Activated T-helper 1 cell treated with anti-CD3 and anti-CD28 coated beads, Interleukin-2, amount 50 U/mL, for 16 hours (primary cell): ENCODE results near the gene SGK1.

Experiments
- DNase-seq, 2 donors: peaks; one replicate each; pipeline ENCODE4 v3.0.0-alpha.2; 2020; ENCODE audit warnings: low read depth in 1 of 2, low spot score in 1 of 2

SGK1 gene

DNA sequence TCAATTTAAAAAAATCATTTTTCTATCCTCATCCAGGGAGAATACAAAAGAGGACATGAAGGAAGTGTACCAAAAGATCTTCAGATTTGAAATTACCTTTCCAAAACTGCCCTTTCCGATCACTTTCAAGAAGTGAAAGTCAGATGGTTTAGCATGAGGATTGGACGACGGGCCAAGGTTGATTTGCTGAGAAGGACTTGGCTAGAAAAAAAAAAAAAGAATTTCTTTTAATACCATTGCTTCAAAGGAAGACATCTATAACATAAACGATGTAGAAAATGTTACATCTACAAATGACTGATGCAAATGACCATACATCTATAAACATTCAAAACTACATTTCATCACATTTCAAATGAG lies 144.6 kb downstream of the SGK1 start:
- no peak for DNase-seq

DNA sequence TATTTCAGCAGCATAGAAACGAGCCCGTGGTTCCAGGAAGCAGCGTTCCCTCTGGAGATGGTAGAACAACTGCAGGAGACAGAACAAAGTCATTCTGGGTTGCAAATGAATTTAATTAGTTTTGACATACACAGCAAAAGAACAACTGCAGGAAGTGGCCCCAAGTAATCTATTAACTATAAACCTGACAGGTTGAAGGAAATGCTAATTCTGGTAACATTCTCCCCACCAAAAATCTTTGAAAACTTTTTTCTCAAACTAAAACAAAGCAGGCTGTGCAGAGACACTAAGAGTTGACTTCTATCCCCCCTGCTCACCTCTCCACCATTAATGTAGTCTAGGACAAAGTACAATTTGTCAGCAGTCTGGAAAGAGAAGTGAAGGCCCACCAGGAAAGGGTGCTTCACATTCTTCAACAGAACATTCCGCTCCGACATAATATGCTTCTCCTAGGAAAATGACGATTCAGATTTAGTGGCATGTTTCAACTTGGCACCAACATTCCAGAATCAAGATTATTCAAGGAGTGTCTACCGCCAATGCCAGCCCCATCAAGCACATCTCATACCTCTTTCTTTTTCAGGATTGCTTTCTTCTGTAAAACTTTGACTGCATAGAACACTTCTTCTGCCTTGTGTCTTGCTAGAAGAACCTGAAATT lies 145.1 kb downstream of the SGK1 start:
- no peak for DNase-seq

DNA sequence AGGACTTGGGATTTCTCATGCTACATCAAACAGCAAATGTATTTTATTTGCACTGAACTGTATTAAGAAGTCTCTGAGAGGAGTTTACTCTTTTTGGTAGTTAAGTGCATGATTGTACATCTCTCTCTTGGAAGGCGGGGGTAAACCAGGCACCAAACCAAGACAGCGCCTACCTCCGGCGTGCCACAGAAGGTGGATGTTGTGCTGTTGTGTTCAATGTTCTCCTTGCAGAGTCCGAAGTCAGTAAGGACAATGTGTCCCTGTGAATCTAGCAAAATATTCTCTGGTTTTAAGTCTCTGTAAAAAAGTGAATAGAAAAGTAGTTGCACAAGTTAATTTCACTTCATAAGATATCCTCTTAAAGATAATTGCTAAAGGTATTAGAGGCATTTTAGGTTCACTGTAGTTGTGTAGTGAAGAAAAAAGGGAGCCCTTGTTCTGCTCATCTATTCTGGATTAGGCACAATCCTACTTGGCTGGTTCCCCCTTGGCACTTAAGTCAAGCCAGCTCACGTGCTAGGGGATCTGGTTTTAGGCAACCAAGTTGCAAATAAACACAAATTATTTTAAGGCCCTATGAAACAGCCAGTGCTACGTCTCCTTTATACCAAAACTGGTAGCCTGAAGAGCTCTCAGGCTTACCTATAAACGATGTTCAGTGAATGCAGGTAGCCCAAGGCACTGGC lies 145.7 kb downstream of the SGK1 start:
- no peak for DNase-seq

DNA sequence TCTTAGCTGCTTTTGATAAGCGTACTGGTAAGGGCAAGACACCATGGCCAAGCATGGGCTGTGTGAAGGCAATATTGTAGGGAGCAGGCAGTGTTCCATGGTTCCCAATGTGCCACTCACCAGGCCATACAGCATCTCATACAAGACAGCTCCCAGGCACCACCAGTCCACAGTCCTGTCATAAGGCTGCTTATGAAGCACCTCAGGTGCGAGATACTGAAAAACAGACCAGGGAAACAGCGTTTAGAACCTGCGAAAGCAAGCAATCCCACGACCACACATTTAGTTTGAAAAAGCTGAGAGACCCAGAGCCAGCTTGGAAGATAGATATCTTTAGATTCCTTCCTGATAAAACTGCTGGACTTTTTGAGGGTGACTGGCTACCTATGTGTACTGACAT lies 146.4 kb downstream of the SGK1 start:
- DNase-seq: no peak

DNA sequence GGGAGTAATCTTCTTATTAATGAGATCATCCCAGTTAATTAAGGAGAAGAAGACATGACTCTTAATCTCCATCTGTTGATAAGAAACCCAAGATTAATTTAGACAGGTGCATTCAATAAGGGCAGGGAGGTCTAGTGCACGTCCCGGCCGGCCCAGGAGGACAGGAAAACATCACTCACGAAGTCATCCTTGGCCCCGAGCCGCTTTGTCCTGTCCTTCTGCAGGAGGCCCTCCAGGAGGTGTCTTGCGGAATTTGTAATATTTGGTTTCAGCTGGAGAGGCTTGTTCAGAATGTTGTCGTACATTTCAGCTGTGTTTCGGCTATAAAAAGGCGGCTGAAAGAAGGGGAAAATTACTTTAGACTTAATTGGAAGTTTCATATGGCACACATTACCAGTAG lies 147.1 kb downstream of the SGK1 start:
- no peak for DNase-seq

DNA sequence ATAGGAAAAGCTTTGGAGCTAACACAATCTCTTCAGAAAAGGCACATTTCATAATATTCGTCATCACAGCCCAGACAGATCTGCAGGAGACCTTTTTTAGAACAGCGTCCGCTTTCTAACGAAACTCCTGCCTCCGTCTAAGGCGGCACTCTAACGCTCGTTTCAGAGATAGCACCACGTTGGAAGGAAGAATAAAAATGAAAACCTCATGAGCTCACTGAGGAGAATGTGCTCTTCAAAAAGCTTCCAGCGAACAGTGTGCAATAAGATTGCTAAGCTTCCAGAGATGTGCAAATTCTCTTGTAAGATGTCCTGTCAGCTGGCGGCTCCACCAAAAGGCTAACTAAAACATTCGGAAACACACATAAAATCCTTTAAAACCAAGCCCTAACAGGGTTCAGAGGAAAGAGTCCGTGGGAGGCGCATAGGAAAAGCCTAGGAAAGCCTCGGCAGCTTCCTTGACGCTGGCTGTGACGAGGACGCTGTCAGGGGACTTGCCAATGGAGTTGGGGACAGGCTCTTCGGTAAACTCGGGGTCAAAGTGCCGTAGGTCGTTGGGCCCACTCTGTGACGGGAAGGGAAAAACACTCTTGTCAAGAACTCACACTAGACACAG lies 147.9 kb downstream of the SGK1 start:
- no peak for DNase-seq

DNA sequence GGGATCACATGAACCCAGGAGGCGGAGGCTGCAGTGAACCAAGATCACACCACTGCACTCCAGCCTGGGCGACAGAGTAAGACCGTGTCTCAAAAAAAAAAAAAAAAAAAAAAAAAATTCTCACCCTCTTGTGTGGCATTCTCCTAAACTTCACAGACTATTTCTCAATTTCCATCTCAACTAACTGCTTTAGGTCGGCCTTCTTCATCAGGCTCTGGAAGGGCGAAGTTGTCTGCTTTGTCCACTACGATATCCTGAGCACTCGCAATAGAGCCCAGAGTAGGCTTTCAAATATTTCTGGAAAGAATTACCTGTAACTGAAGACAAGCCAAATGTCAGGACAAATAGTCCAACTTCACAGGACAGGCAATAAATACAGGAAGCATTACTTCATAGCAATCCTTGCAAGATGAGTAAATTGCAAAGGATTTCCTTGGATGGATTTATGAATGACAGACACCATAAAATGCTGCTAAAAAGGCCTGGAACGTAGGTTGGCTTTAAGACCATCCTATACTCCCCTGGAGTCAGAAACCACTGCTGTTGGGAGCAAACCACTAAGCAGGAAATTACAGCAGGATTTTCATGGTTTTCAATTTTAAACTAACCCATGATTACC lies 149.2 kb downstream of the SGK1 start:
- no peak for DNase-seq

DNA sequence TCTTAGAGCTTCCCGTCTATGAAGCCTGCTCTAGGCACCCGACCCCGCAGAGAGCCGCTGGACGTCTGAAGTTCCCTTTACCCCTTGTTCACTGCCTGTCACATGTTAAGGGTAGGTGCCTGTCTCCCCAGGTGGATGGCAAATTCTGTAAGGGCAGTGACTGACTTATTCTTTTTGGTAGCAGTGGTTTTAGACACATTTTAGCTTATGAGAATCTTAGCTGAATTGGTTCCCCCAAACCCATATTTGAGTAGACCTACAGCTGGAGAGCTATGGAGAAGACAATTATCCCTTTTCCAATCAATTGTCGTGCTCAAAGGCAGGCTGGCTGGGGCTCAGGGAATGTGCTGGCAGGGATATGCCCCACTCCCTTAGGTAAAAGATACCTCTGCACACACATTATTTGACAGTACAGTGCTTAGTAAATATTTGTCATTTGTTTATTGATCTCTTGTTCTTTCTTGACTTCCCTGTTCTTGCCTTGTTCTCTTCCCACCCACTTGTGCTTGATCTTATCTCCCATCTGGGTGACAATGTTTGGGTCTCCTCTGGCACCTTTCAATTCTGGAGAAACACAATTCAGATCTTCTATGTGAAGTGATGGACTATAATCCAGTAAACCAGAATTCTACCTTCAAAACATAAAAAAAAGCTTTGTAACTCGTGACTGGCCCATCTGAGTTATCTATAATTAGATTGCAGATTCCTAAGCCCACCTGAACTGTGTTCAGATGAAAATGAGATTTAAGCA lies 151.2 kb downstream of the SGK1 start:
- DNase-seq: no peak

DNA sequence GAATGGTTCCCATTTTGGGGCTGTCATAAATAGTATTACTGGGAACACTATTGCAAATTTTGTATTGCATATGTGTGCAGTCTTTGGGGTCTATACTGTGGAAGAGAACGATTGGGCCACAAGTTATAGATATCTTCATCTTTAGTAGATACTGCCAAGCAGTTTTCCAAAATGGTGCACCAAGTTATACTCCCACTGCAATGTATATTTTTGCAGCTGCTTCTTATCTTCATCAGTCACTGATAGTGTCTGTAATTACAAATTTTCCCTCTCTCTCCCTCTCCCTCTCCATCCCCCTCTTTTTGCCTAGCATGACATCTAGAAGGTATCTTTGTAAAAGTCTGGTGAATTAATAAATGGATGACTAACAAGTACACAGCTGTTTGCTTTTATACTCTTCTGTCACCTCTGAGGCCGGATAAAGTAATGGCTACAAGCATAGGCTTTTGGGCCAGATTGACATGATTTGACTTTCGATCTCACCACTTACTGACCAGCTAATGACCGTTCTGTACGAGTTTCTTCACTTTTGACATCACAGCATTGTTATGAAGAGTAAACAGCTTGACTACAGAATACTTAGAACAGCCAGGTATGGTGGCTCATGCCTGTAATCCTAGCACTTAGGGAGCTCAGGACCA lies 152.2 kb downstream of the SGK1 start:
- no peak for DNase-seq

DNA sequence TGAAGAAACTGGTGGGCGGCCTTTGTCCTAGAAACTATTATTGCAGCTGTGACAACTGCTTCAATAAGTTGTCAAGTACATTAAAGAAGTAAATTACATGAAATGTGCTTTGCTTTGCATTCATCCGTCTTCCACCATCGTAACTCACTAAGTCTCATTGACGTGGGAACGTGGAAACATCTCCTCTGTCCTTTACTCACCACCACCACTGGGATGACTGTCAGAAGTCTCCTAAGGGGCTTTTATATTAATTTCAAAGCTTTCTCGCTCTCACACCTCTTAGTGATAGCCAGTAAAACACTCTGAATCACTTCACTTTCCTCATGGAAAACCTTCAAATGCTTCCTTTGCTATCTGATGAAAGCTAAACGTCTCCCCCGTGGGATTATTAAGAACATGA lies 153.6 kb downstream of the SGK1 start:
- no peak for DNase-seq

DNA sequence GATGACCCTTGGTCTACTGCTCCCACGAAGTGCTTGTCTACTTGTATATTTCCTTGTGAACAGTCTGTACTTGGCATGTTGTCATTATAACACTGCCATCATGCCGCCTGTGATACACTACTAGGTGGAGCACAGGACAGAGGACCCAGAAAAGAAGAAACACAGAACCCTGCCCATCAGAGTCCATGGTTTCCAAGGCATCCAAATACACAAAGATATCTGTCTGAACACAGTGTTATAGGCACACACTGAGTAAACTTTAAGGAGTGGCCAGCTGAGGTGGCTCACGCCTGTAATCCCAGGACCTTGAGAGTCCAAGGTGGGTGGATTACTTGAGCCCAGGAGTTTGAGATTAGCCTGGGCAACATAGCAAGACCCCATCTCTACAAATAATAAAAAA lies 155.0 kb downstream of the SGK1 start:
- DNase-seq: no peak

DNA sequence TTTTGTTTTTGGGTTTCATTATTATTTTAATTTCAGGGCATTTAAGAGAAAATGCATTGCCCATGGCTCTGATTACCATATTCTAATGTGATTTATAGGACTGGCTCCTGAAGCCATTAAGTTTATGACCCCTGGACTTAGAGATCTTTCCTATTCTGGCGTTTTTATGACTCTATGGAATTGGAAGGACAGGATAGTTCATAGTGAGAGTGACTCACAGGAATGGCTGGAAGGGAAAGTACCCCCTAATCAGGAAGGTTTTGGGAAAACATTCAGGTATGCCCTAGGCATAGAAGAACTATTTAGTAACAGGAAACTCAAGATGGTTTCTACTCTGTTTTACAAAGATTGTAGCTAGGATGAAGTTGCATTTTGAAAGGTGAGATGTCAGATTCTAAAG lies 156.9 kb downstream of the SGK1 start:
- DNase-seq: no peak

DNA sequence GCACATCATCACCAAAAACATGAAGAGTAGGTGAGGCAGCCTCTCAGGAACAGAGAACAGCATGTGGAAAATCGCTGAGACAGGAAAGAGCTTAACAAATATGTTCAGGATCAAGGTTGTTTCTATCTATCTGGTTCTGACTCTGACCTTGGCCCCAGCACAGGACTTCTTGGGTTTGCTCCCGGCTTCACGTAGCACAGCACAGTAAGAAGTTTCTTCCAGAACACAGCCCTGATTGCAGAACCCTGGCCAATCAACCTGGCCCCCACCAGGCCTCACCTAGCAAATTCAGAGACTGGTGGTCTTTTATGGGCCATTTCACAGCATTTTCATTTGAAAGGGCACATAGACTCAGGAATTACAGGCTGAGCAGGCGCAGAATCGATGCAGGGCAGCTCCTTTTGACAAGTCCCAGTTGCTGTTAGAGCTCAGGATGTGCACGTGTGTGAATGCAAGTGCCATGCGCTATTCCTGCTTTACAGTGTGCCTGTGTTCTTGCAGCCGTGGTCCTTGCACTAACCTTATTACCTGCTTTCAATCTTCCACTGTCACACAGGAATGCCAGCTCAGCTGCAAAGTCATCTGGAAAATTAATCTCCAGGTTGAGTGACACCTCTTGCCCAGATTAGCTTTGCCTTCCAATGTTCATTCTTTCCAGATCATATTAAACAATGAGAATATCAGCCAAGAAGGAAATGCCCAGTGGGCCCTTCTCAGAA lies 165.0 kb downstream of the SGK1 start:
- DNase-seq: no peak

DNA sequence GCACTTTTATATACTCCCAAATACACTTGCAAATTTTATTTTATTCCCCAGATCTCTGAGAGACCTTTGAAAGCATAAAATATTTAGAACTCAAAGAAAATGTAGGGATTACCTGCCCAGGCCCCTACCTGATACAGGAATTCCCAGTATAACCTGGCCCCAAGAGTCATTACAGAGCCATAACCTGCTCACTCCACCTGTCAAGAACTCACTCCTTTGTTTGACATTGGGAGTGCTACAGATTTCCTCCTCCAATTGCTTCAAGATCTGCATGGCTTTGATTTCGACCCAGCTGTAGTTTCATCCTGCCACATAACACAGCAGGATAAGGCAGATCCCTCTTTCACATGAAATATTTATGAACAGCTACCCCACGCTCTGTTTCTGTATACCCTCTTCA lies 169.3 kb downstream of the SGK1 start:
- DNase-seq: no peak

DNA sequence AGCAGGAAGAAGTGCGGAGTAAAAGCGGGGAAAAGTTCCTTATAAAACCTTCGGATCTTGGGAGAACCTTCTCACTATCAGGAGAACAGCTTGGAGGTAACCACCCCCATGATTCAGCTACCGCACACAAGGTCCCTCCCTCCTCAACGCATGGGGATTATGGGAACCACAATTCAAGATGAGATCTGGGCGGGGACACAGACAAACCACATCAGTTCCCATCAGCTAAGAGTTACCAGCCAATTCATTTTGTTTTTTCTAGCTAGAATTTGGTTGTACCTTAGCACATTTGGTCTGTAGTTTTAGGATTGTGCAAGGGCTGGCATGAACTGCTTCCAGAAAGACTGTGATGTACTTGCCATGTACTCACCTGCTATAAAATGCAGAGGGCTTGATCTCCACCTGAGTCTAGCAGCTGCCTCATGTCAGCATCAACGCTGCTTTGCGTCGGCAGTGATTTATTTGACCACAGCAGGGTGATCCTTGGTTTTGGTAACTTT lies 170.8 kb downstream of the SGK1 start:
- no peak for DNase-seq

DNA sequence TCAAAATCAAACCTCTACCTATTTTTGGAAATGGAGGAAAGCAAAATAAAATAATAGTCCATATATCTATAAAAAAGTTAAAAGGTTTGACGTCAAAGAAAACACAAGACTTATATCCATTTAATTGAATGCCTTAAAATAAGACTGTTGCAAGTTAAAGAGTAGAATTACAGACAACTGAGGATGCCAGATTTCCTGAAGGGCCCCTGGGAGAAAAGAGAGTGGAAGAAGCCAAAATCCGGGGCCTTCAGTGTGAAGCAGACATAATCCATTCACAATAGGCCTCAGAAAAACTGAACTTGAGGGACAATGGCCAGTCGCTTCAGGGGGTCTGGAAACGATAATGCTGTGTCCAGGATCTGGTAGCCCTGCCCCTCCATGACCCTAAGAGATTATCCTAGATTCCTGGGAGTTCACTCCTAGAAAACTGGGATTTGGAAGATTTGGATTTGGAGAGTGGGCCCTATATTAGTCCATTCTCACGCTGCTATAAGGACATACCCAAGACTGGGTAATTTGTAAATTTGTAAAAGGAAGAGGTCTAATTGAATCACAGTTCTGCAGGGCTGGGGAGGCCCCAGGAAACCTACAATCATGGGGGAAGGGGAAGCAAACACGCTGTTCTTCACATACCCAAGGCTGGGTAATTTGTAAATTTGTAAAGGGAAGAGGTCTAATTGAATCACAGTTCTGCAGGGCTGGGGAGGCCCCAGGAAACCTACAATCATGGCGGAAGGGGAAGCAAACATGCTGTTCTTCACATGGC lies 171.5 kb downstream of the SGK1 start:
- DNase-seq: no peak

DNA sequence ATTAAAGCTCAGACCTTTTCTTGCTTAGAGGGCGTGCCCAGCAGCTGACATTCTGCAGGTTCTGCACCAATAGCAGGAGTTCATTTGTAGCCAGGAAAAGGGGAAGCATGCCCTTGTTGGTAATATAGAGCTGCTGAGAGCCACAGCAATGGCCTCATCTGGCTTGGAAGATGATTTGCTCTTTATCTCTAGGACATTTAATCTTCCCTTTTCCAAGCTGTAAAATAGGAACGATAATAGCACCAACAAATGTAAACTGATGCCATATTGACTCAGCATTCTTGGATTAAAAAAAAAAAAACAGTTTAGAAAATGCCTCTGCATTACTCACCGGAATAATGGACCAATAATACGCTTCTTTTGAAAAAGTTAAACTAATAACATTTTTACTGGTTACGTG lies 172.1 kb downstream of the SGK1 start:
- no peak for DNase-seq

DNA sequence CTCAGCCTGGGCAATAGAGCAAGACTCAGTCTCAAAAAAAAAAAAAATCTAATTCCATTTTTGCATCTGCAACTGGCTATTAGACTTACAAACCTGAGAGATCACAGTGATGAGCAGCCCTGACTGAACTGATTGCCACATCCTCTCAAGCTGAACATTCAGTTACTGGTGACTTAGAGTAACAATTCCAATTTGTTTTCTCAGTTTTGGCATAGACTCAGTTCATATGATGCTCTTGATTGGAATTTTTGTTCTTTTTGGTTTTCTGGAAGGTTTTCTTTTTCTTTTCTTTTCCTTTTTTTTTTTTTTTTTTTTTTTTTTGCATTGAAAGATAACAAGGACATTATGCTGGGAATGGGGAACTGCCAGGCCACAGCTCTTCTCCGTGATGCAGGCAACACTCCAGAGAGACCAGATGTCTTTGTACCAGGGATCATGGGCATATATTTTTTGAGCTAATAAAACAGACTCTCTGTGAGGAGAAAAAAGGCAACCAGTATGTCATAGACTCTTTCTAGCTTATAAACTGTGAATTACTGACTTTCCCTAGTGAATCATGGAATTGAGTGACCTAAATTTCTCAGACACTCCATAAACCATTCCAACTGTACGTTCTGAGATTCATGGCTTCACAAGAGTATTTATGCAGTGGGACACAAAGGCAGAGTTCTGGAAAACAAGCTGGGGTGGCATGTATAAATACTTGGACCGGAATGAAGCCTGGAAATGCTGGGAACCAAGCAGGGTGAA lies 179.5 kb downstream of the SGK1 start:
- no peak for DNase-seq

DNA sequence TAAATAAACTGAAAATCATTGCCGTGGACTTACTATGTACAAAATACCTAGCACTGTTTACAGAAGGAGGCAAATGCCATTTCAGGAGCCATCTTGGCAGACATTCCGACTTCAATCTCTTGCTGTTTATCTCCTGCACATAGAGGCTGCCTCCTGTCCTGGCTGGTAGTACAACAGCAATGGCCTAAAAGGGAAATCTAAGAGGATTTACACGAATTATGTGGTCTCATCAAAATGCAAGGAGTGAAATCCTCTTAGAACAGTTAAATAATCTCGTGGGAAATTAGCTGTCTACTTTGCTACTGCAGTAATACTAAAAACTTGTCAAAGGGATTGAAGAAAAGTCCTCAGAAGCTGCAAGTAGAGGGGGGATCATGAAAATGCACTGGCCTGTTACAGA lies 183.3 kb downstream of the SGK1 start:
- no peak for DNase-seq
